Osteocyte (in vitro differentiated cells): ENCODE data around the gene DBN1. TPM values are rescaled to one million over a fixed set of nuclear protein-coding genes. Genes with fewer than 3 reads are reported as not detected.
A peak's percentile ranks its signal among the peaks of the same experiment; 100 is the strongest.

Source experiments
- DNase-seq: peaks from one replicate; pipeline ENCODE4 v3.0.0; 2021; ENCODE audit warnings: mixed read lengths; ENCODE audit not compliant: unreplicated experiment; ENCODE audit errors: extremely low spot score
- H3K27ac Mint-ChIP-seq: one replicate; pipeline ENCODE4 v1.8.0; 2021; ENCODE audit warnings: mild to moderate bottlenecking, mixed read lengths; ENCODE audit not compliant: unreplicated experiment
- H3K27me3 Mint-ChIP-seq: one replicate; pipeline ENCODE4 v1.8.0; 2021; ENCODE audit warnings: mixed read lengths; ENCODE audit not compliant: unreplicated experiment
- H3K36me3 Mint-ChIP-seq: one replicate; pipeline ENCODE4 v1.8.0; 2021; ENCODE audit warnings: mixed read lengths; ENCODE audit not compliant: unreplicated experiment
- H3K4me1 Mint-ChIP-seq: one replicate; pipeline ENCODE4 v1.8.0; 2021; ENCODE audit warnings: mixed read lengths; ENCODE audit not compliant: unreplicated experiment
- H3K4me3 Mint-ChIP-seq: one replicate; pipeline ENCODE4 v1.8.0; 2021; ENCODE audit warnings: mild to moderate bottlenecking, moderate library complexity, mixed read lengths; ENCODE audit not compliant: unreplicated experiment
- H3K9me3 Mint-ChIP-seq: one replicate; pipeline ENCODE4 v1.8.0; 2021; ENCODE audit warnings: mixed read lengths; ENCODE audit not compliant: unreplicated experiment
- CTCF ChIP-seq: fragments of 200-600 bp; sonication (generic); IDR thresholded peaks from 2 replicates; pipeline ENCODE4 v1.5.0; 2021; ENCODE audit warnings: antibody characterized with exemption, mild to moderate bottlenecking, moderate library complexity
- total RNA-seq: library from RNA; stranded (reverse); gene quantifications from 2 replicates; pipeline ENCODE4 v1.2.1, GENCODE V29; 2021

The DBN1 gene
- total RNA-seq, 1 donor from 2014 or later: 248 TPM

GRCh38 chr5:177516601-177517568 is 43.5 kb upstream of the DBN1 start, which contains the start of gene DDX41:
Gene DDX41 (minus strand): TSS chr5:177516961. CDS start chr5:177516945, 16 bp downstream.
- peak; percentile 98 for DNase-seq
- no peak for TF ChIP-seq CTCF
- Mint-ChIP-seq H3K4me3 (peak within 1 kb of the TSS; percentile 97), H3K4me1 (peaks cover 33% of the 10 kb centered on the region), H3K27me3 (no peaks in the 10 kb centered on the region), H3K9me3 (no peaks in the 10 kb centered on the region), H3K27ac (peak within 1 kb of the TSS; percentile 90), H3K36me3 (peaks cover 27% of the 10 kb centered on the region)

GRCh38 chr5:177515580-177515979 is 42.1 kb upstream of the DBN1 start:
- Mint-ChIP-seq H3K4me1 (peaks cover 32% of the 10 kb centered on the region), H3K9me3 (no peaks in the 10 kb centered on the region), H3K27me3 (no peaks in the 10 kb centered on the region), H3K4me3 (peak overlapping the region; percentile 97), H3K36me3 (peaks cover 25% of the 10 kb centered on the region), H3K27ac (no peak overlapping the region)
- TF ChIP-seq CTCF: no peak
- no peak for DNase-seq

GRCh38 chr5:177514541-177514940 is 41.1 kb upstream of the DBN1 start:
- H3K4me1 Mint-ChIP-seq: peaks cover 25% of the 10 kb centered on the region
- H3K36me3 Mint-ChIP-seq: peaks cover 20% of the 10 kb centered on the region
- H3K9me3 Mint-ChIP-seq: no peaks in the 10 kb centered on the region
- TF ChIP-seq CTCF: no peak
- no peak overlapping the region for H3K4me3 Mint-ChIP-seq
- no peak overlapping the region for H3K27ac Mint-ChIP-seq
- no peak for DNase-seq
- H3K27me3 Mint-ChIP-seq: no peaks in the 10 kb centered on the region

GRCh38 chr5:177513500-177513899 is 40.1 kb upstream of the DBN1 start:
- H3K36me3 Mint-ChIP-seq: peaks cover 20% of the 10 kb centered on the region
- no peaks in the 10 kb centered on the region for H3K27me3 Mint-ChIP-seq
- DNase-seq: no peak
- no peaks in the 10 kb centered on the region for H3K9me3 Mint-ChIP-seq
- no peak overlapping the region for H3K4me3 Mint-ChIP-seq
- peaks cover 21% of the 10 kb centered on the region for H3K4me1 Mint-ChIP-seq
- H3K27ac Mint-ChIP-seq: no peak overlapping the region
- TF ChIP-seq CTCF: no peak

- Mint-ChIP-seq H3K36me3 (peaks cover 20% of the 10 kb centered on the region), H3K27me3 (no peaks in the 10 kb centered on the region), H3K9me3 (no peaks in the 10 kb centered on the region), H3K27ac (no peak overlapping the region), H3K4me3 (no peak overlapping the region), H3K4me1 (peaks cover 22% of the 10 kb centered on the region)
- TF ChIP-seq CTCF: no peak
- DNase-seq: no peak
These were observed 39.4 kb upstream of the DBN1 start for GRCh38 chr5:177512736-177513380.
